ENCODE results near the gene LPP.
A peak's percentile ranks its signal among the peaks of the same experiment; 100 is the strongest.

Gene LPP

DNA sequence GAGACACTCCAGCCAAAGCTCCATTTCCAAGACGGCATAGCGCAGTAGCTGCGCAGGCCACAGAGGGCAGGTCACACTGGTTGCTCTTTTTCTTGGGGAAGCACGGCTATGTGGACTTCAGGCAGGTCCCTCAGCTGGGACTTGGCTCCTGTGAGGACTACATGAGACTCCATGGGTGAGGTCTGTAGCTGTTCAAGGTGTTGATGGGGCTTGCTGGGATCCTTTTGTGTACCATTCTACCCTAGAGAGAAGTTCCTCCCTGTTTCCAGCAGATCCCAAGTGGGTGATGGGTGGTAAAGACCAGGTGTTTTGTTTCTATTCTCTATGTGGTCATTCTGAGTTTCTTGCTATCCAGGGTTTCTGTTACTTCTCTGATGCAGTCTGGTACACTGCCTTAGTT, 183.3 kb downstream of the LPP start:
- no peak overlapping the region for H3K9ac ChIP-seq (ENCODE audit: low read length)
- no peak overlapping the region for H3K27ac ChIP-seq (ENCODE audit: low read depth, low read length, poor library complexity, severe bottlenecking)
- no peaks in the 10 kb centered on the region for H3K9me3 ChIP-seq (ENCODE audit: low read length)
- no peaks in the 10 kb centered on the region for H3K79me2 ChIP-seq (ENCODE audit: insufficient read depth, low read length)
- no peak overlapping the region for H3K4me2 ChIP-seq (ENCODE audit: low read length)
- 0 out of 2 replicates have a peak, but pooled peaks cover 3% of the 10 kb centered on the region for H3F3A ChIP-seq (ENCODE audit: insufficient read depth, low read length)
- no peak overlapping the region for H3K4me3 ChIP-seq (ENCODE audit: low read depth, low read length, poor library complexity, severe bottlenecking)
- H2AFZ ChIP-seq (ENCODE audit: low read length) = no peak overlapping the region
- TF ChIP-seq, protein P1, sequence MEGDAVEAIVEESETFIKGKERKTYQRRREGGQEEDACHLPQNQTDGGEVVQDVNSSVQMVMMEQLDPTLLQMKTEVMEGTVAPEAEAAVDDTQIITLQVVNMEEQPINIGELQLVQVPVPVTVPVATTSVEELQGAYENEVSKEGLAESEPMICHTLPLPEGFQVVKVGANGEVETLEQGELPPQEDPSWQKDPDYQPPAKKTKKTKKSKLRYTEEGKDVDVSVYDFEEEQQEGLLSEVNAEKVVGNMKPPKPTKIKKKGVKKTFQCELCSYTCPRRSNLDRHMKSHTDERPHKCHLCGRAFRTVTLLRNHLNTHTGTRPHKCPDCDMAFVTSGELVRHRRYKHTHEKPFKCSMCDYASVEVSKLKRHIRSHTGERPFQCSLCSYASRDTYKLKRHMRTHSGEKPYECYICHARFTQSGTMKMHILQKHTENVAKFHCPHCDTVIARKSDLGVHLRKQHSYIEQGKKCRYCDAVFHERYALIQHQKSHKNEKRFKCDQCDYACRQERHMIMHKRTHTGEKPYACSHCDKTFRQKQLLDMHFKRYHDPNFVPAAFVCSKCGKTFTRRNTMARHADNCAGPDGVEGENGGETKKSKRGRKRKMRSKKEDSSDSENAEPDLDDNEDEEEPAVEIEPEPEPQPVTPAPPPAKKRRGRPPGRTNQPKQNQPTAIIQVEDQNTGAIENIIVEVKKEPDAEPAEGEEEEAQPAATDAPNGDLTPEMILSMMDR (IDR thresholded peaks at IDR 0.05; ENCODE audit: low read length) = no peak
- no peak for TF ChIP-seq EZH2 (IDR thresholded peaks at IDR 0.05; ENCODE audit: borderline replicate concordance, low read length)
- H3K4me1 ChIP-seq (ENCODE audit: insufficient read depth, low read length, severe bottlenecking) = peaks cover 16% of the 10 kb centered on the region
- no peaks in the 10 kb centered on the region for H3K27me3 ChIP-seq (ENCODE audit: insufficient read depth, low read length)
- no peaks in the 10 kb centered on the region for H3K36me3 ChIP-seq (ENCODE audit: insufficient read depth, low read length)
- no peaks in the 10 kb centered on the region for H4K20me1 ChIP-seq (ENCODE audit: insufficient read depth, low read length)
- H3K9me2 ChIP-seq (ENCODE audit: low read depth, low read length) = no peaks in the 10 kb centered on the region

GRCh38 chr3:188338086-188338485, 184.1 kb downstream of the LPP start:
- no peak overlapping the region for H3K27ac ChIP-seq (ENCODE audit: low read depth, low read length, poor library complexity, severe bottlenecking)
- peaks cover 16% of the 10 kb centered on the region for H3K4me1 ChIP-seq (ENCODE audit: insufficient read depth, low read length, severe bottlenecking)
- no peaks in the 10 kb centered on the region for H3K79me2 ChIP-seq (ENCODE audit: insufficient read depth, low read length)
- no peaks in the 10 kb centered on the region for H3K9me2 ChIP-seq (ENCODE audit: low read depth, low read length)
- H3K36me3 ChIP-seq (ENCODE audit: insufficient read depth, low read length) = no peaks in the 10 kb centered on the region
- no peak overlapping the region for H3K4me2 ChIP-seq (ENCODE audit: low read length)
- H3K27me3 ChIP-seq (ENCODE audit: insufficient read depth, low read length) = no peaks in the 10 kb centered on the region
- TF ChIP-seq EZH2 (IDR thresholded peaks at IDR 0.05; ENCODE audit: borderline replicate concordance, low read length) = no peak
- TF ChIP-seq, protein P1 (IDR thresholded peaks at IDR 0.05; ENCODE audit: low read length) = no peak
- H3K9ac ChIP-seq (ENCODE audit: low read length) = no peak overlapping the region
- H3F3A ChIP-seq (ENCODE audit: insufficient read depth, low read length) = 0 out of 2 replicates have a peak, but pooled peaks cover 3% of the 10 kb centered on the region
- H4K20me1 ChIP-seq (ENCODE audit: insufficient read depth, low read length) = no peaks in the 10 kb centered on the region
- H3K9me3 ChIP-seq (ENCODE audit: low read length) = no peaks in the 10 kb centered on the region
- H3K4me3 ChIP-seq (ENCODE audit: low read depth, low read length, poor library complexity, severe bottlenecking) = no peak overlapping the region
- H2AFZ ChIP-seq (ENCODE audit: low read length) = no peak overlapping the region

- Histone ChIP-seq H3K4me1 (ENCODE audit: insufficient read depth, low read length, severe bottlenecking) (peaks cover 16% of the 10 kb centered on the region), H3F3A (ENCODE audit: insufficient read depth, low read length) (0 out of 2 replicates have a peak, but pooled peaks cover 3% of the 10 kb centered on the region), H3K4me2 (ENCODE audit: low read length) (peak overlapping the region; percentile 17), H3K27ac (ENCODE audit: low read depth, low read length, poor library complexity, severe bottlenecking) (no peak overlapping the region), H3K9me3 (ENCODE audit: low read length) (no peaks in the 10 kb centered on the region), H4K20me1 (ENCODE audit: insufficient read depth, low read length) (no peaks in the 10 kb centered on the region), H3K36me3 (ENCODE audit: insufficient read depth, low read length) (no peaks in the 10 kb centered on the region), H3K4me3 (ENCODE audit: low read depth, low read length, poor library complexity, severe bottlenecking) (no peak overlapping the region), H3K9me2 (ENCODE audit: low read depth, low read length) (no peaks in the 10 kb centered on the region), H3K9ac (ENCODE audit: low read length) (no peak overlapping the region), H3K79me2 (ENCODE audit: insufficient read depth, low read length) (no peaks in the 10 kb centered on the region), H2AFZ (ENCODE audit: low read length) (no peak overlapping the region), H3K27me3 (ENCODE audit: insufficient read depth, low read length) (no peaks in the 10 kb centered on the region)
- TF ChIP-seq, protein P1 (IDR thresholded peaks at IDR 0.05; ENCODE audit: low read length) = no peak
- TF ChIP-seq EZH2 (IDR thresholded peaks at IDR 0.05; ENCODE audit: borderline replicate concordance, low read length) = no peak
Measured at GRCh38 chr3:188339410-188340295, 185.7 kb downstream of the LPP start.
